Esophagus squamous epithelium (tissue), 5 donors: ENCODE data around the gene SPACA4. TPM values are rescaled to one million over a fixed set of nuclear protein-coding genes. Genes with fewer than 3 reads are reported as not detected.

ENCODE experiments used
- DNase-seq: peaks from one replicate; lab custom pipeline; 2025; lab: John Stamatoyannopoulos, UW
- H3K27ac ChIP-seq, 4 donors: fragments of 200-600 bp; sonication (generic); one replicate each; pipeline ENCODE4 v1.5.1; 2016 to 2019; ENCODE audit warnings: mild to moderate bottlenecking in 1 of 4
- H3K27me3 ChIP-seq, 4 donors: fragments of 200-600 bp; sonication (generic); 1 replicate in 3 of 4; 2 replicates in 1 of 4; pipeline versions ENCODE4 v1.5.1 to v1.6.0; 2017 to 2021; ENCODE audit warnings: antibody characterized with exemption in 1 of 4
- H3K36me3 ChIP-seq, 3 donors: fragments of 200-600 bp; sonication (generic); one replicate each; pipeline ENCODE4 v1.5.1; 2016 to 2019
- H3K4me1 ChIP-seq, 3 donors: fragments of 200-600 bp; sonication (generic); one replicate each; pipeline ENCODE4 v1.5.1; 2017 to 2019
- H3K4me3 ChIP-seq, 4 donors: fragments of 200-600 bp; sonication (generic); 1 replicate in 3 of 4; 2 replicates in 1 of 4; pipeline ENCODE4 v1.5.1; 2016 to 2019; ENCODE audit warnings: mild to moderate bottlenecking in 2 of 4, moderate library complexity in 1 of 4
- H3K9me3 ChIP-seq, 3 donors: fragments of 200-600 bp; sonication (generic); one replicate each; pipeline ENCODE4 v1.5.1; 2016 to 2019
- POLR2A ChIP-seq, 4 donors: fragments of 450-650 bp; IDR thresholded peaks; one replicate each; pipeline ENCODE4 v1.6.1; 2017; ENCODE audit warnings: antibody characterized with exemption in 4 of 4, mild to moderate bottlenecking in 4 of 4, moderate library complexity in 3 of 4
- WGBS, 2 donors: methylation state at CpG; one replicate each; pipeline ENCODE4 v1.1.5; 2018; 5-methylcytosine and 5-hydroxymethylcytosine counted together
- intact Hi-C: fragments of 100-400 bp; cut with DNase I; formaldehyde crosslinking; loops from one replicate; pipeline ENCODE4 v1.15.0; 2022
- total RNA-seq, 4 donors: library from RNA; depleted of rRNA; stranded (reverse); fragments of >200 nt; gene quantifications; one replicate each; pipeline ENCODE4 v1.1.0, GENCODE V29; 2016
- TF ChIP-seq, protein P1 (sequence below), 6 experiments: fragments of 450-650 bp in 4 of 6; fragments of 200-600 bp in 2 of 6; sonication (generic) in 2 of 6; IDR thresholded peaks; one replicate each; pipeline ENCODE4 v1.5.1; 2016 to 2019; ENCODE audit warnings: antibody characterized with exemption in 6 of 6, mild to moderate bottlenecking in 4 of 6, moderate library complexity in 4 of 6
- donor health status: DM: yes; HTN: yes; CAD: no.

SPACA4 gene
- total RNA-seq, 4 donors from 2014 or later = 1.3 to 1.7 (median 1.4) TPM; not detected in 1

DNA sequence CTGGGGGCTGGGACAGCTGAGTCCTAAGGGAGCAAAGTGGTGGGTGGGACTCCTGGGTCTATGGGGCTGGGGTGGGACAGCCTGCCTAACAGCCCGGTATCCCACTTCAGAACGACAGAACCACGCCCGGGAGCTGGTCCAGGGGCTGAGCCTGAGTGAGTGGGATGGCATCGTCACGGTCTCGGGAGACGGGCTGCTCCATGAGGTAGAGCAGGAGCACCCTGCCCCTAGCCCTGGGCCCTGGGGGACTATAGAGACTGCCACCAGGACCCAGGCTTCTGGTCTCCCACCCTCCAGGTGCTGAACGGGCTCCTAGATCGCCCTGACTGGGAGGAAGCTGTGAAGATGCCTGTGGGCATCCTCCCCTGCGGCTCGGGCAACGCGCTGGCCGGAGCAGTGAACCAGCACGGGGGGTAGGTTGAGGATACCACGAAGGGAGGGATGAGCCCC is 21.3 kb downstream of the SPACA4 start:
- 80 to 91% methylated on average over 1 to 7 of the region's 17 CpGs for WGBS, 2 donors
- no peak overlapping the region for H3K4me3 ChIP-seq
- no peak for TF ChIP-seq POLR2A (IDR thresholded peaks at IDR 0.05)
- TF ChIP-seq, protein P1, sequence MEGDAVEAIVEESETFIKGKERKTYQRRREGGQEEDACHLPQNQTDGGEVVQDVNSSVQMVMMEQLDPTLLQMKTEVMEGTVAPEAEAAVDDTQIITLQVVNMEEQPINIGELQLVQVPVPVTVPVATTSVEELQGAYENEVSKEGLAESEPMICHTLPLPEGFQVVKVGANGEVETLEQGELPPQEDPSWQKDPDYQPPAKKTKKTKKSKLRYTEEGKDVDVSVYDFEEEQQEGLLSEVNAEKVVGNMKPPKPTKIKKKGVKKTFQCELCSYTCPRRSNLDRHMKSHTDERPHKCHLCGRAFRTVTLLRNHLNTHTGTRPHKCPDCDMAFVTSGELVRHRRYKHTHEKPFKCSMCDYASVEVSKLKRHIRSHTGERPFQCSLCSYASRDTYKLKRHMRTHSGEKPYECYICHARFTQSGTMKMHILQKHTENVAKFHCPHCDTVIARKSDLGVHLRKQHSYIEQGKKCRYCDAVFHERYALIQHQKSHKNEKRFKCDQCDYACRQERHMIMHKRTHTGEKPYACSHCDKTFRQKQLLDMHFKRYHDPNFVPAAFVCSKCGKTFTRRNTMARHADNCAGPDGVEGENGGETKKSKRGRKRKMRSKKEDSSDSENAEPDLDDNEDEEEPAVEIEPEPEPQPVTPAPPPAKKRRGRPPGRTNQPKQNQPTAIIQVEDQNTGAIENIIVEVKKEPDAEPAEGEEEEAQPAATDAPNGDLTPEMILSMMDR (IDR thresholded peaks at IDR 0.05) = no peak
- peak overlapping the region; percentile 4 to 84 (median 52) for H3K27ac ChIP-seq
- H3K36me3 ChIP-seq = peaks cover 0 to 54% (median 0%) of the 10 kb centered on the region in 3 donors
- peaks cover 36 to 90% (median 47%) of the 10 kb centered on the region in 3 donors for H3K4me1 ChIP-seq
- H3K9me3 ChIP-seq = no peaks in the 10 kb centered on the region
- DNase-seq = no peak
- intact Hi-C loops = no loop called here
- H3K27me3 ChIP-seq = no peaks in the 10 kb centered on the region

DNA sequence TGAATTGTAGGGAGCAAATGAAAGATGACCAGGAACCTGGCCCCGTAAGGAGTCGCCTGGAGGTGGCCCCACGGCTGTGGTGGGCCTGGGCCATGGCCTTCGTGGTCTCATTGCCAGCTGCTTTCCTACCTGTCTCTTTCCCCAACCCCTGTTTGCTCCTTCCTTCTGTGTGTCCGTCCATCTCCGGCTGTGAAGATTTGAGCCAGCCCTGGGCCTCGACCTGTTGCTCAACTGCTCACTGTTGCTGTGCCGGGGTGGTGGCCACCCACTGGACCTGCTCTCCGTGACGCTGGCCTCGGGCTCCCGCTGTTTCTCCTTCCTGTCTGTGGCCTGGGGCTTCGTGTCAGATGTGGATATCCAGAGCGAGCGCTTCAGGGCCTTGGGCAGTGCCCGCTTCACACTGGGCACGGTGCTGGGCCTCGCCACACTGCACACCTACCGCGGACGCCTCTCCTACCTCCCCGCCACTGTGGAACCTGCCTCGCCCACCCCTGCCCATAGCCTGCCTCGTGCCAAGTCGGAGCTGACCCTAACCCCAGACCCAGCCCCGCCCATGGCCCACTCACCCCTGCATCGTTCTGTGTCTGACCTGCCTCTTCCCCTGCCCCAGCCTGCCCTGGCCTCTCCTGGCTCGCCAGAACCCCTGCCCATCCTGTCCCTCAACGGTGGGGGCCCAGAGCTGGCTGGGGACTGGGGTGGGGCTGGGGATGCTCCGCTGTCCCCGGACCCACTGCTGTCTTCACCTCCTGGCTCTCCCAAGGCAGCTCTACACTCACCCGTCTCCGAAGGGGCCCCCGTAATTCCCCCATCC is 22.1 kb downstream of the SPACA4 start:
- H3K27me3 ChIP-seq = no peaks in the 10 kb centered on the region
- DNase-seq = no peak
- 77 to 79% methylated on average over 10 to 30 of the region's 34 CpGs for WGBS, 2 donors
- peaks cover 0 to 57% (median 0%) of the 10 kb centered on the region in 3 donors for H3K36me3 ChIP-seq
- peaks cover 36 to 90% (median 48%) of the 10 kb centered on the region in 3 donors for H3K4me1 ChIP-seq
- H3K4me3 ChIP-seq = no peak overlapping the region
- peak overlapping the region in 3 of 4 donors; percentile 83 to 98 (median 84) for H3K27ac ChIP-seq
- H3K9me3 ChIP-seq = no peaks in the 10 kb centered on the region
- intact Hi-C loops = no loop called here
- TF ChIP-seq, protein P1 (IDR thresholded peaks at IDR 0.05) = no peak
- TF ChIP-seq POLR2A (IDR thresholded peaks at IDR 0.05) = no peak

DNA sequence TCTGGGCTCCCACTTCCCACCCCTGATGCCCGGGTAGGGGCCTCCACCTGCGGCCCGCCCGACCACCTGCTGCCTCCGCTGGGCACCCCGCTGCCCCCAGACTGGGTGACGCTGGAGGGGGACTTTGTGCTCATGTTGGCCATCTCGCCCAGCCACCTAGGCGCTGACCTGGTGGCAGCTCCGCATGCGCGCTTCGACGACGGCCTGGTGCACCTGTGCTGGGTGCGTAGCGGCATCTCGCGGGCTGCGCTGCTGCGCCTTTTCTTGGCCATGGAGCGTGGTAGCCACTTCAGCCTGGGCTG is 22.7 kb downstream of the SPACA4 start:
- H3K36me3 ChIP-seq = peaks cover 0 to 57% (median 0%) of the 10 kb centered on the region in 3 donors
- peak overlapping the region; percentile 52 to 98 (median 84) for H3K27ac ChIP-seq
- DNase-seq = no peak
- H3K4me1 ChIP-seq = peaks cover 42 to 91% (median 50%) of the 10 kb centered on the region in 3 donors
- intact Hi-C loops = no loop called here
- no peak for TF ChIP-seq POLR2A (IDR thresholded peaks at IDR 0.05)
- TF ChIP-seq, protein P1 (IDR thresholded peaks at IDR 0.05) = no peak
- no peaks in the 10 kb centered on the region for H3K9me3 ChIP-seq
- WGBS, 2 donors = 87 to 100% methylated on average over 1 to 14 of the region's 22 CpGs
- no peak overlapping the region for H3K4me3 ChIP-seq
- no peaks in the 10 kb centered on the region for H3K27me3 ChIP-seq

DNA sequence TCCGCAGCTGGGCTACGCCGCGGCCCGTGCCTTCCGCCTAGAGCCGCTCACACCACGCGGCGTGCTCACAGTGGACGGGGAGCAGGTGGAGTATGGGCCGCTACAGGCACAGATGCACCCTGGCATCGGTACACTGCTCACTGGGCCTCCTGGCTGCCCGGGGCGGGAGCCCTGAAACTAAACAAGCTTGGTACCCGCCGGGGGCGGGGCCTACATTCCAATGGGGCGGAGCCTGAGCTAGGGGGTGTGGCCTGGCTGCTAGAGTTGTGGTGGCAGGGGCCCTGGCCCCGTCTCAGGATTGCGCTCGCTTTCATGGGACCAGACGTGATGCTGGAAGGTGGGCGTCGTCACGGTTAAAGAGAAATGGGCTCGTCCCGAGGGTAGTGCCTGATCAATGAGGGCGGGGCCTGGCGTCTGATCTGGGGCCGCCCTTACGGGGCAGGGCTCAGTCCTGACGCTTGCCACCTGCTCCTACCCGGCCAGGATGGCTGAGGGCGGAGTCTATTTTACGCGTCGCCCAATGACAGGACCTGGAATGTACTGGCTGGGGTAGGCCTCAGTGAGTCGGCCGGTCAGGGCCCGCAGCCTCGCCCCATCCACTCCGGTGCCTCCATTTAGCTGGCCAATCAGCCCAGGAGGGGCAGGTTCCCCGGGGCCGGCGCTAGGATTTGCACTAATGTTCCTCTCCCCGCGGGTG is 23.2 kb downstream of the SPACA4 start:
- H3K4me3 ChIP-seq = no peak overlapping the region

More for the DNA sequence above, 23.2 kb downstream of the SPACA4 start:
- Histone ChIP-seq H3K4me1 (peaks cover 40 to 91% (median 47%) of the 10 kb centered on the region in 3 donors), H3K36me3 (peaks cover 0 to 57% (median 0%) of the 10 kb centered on the region in 3 donors), H3K27me3 (no peaks in the 10 kb centered on the region), H3K27ac (peak overlapping the region; percentile 52 to 98 (median 84)), H3K9me3 (no peaks in the 10 kb centered on the region)
- no peak for DNase-seq
- intact Hi-C loops = no loop called here
- no peak for TF ChIP-seq POLR2A (IDR thresholded peaks at IDR 0.05)
- TF ChIP-seq, protein P1 (IDR thresholded peaks at IDR 0.05) = no peak
- 31 to 48% methylated on average over 9 to 10 of the region's 48 CpGs for WGBS, 2 donors
